ENCODE results near the gene ABI3. TPM values are rescaled to one million over a fixed set of nuclear protein-coding genes. Genes with fewer than 3 reads are reported as not detected.
A peak's percentile ranks its signal among the peaks of the same experiment; 100 is the strongest.

Gene ABI3, protein sequence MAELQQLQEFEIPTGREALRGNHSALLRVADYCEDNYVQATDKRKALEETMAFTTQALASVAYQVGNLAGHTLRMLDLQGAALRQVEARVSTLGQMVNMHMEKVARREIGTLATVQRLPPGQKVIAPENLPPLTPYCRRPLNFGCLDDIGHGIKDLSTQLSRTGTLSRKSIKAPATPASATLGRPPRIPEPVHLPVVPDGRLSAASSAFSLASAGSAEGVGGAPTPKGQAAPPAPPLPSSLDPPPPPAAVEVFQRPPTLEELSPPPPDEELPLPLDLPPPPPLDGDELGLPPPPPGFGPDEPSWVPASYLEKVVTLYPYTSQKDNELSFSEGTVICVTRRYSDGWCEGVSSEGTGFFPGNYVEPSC
- not detected in 2 replicates for total RNA-seq (2011; cell fraction: chromatin; rRNA removed; ENCODE audit: low replicate concordance)
- total RNA-seq (2011; cell fraction: nucleolus; rRNA removed), result not detected in 2 replicates
- total RNA-seq (2011; cell fraction: nucleoplasm; rRNA removed), result not detected in 2 replicates
- total RNA-seq (2014; rRNA removed) (not detected in 2 replicates), total RNA-seq (2014; rRNA removed; fragmentation: Illumina TruSeq; extraction: Trizol) (not detected in 2 replicates), total RNA-seq (2015; rRNA removed; fragmentation: Illumina TruSeq; extraction: Trizol) (not detected in 2 replicates), total RNA-seq (2021) (0.09 TPM in 1 of 2 replicates, not detected in the other), polyA plus RNA-seq (2011; rRNA removed) (not detected in 2 replicates), polyA plus RNA-seq (2014; fragmentation: Illumina TruSeq; extraction: Trizol) (not detected in 2 replicates), polyA plus RNA-seq (2014; fragmentation: Nextera tagmentation; extraction: Ambion mirVana) (not detected), polyA plus RNA-seq (2014; rRNA removed) (not detected in 2 replicates), polyA minus RNA-seq (2011; rRNA and poly(A)+ RNA removed) (not detected in 2 replicates), Bru-seq, nascent RNA (not detected), BruChase-seq, experiment 1, labeled RNA remaining after a 2-hour chase (not detected), BruChase-seq, experiment 2, labeled RNA remaining after a 6-hour chase (not detected)
- not detected in 2 replicates for polyA plus RNA-seq (2011; cell fraction: cytosol; rRNA removed)
- polyA plus RNA-seq (2011; cell fraction: nucleus; rRNA removed), result not detected in 2 replicates
- not detected in 2 replicates for polyA plus RNA-seq (2012)
- not detected in 2 replicates for polyA minus RNA-seq (2011; cell fraction: cytosol; rRNA and poly(A)+ RNA removed)
- not detected in 2 replicates for polyA minus RNA-seq (2011; cell fraction: nucleus; rRNA and poly(A)+ RNA removed)
- long read RNA-seq, experiment 1, result 0 reads
- long read RNA-seq, experiment 2, result 0 reads
- long read RNA-seq, experiment 3, result 0 reads

- Histone ChIP-seq H3K27me3 (ENCODE audit: control insufficient read depth in 2 of 2, insufficient read depth in 2 of 2, low read length in 2 of 2) (peaks cover 40 to 80% of the 10 kb centered on the region in 2 experiments), H4K20me1 (replicated peaks; ENCODE audit: control insufficient read depth, insufficient read depth, low read length) (no peaks in the 10 kb centered on the region), H3K27ac (ENCODE audit: extremely low read depth, low read depth, low read length) (no peak within 1 kb of the TSS), H2AFZ (ENCODE audit: low read depth, low read length) (no peak within 1 kb of the TSS), H3K9ac (ENCODE audit: insufficient read depth in 1 of 2, low read depth in 2 of 2, low read length in 2 of 2) (peak within 1 kb of the TSS in 1 of 2 experiments; percentile 43; a peak in 2 of 4 replicates), H3K4me2 (ENCODE audit: insufficient read depth, low read length) (no peak within 1 kb of the TSS), H3K4me1 (replicated peaks in 1 of 2; ENCODE audit: control insufficient read depth in 2 of 2, insufficient read depth in 2 of 2, low read length in 2 of 2) (peaks cover 0 to 4% of the 10 kb centered on the region in 2 experiments; a peak in 3 of 5 replicates), H3K79me2 (ENCODE audit: control insufficient read depth, insufficient read depth, low read length) (no peaks in the 10 kb centered on the region), H3K4me3 (no peak within 1 kb of the TSS), H3K9me3 (replicated peaks; ENCODE audit: control insufficient read depth, insufficient read depth, low read depth, low read length) (no peaks in the 10 kb centered on the region), H3K36me3 (ENCODE audit: control insufficient read depth, insufficient read depth, low read length) (no peaks in the 10 kb centered on the region), H3K9me1 (ENCODE audit: control insufficient read depth, insufficient read depth, low read length) (no peaks in the 10 kb centered on the region)
- POLR2A ChIA-PET, result interaction anchor here (1.0 kb wide), 1 partner anchor 16 kb away, joined by 4 read pairs; no protein-coding TSS in a partner anchor
- 4% methylated on average over 15 of the region's 22 CpGs for WGBS (ENCODE audit: insufficient coverage, low coverage, missing lambda C conversion rate)
- TF ChIP-seq, protein P1, sequence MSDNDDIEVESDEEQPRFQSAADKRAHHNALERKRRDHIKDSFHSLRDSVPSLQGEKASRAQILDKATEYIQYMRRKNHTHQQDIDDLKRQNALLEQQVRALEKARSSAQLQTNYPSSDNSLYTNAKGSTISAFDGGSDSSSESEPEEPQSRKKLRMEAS (CRISPR knock-in tag; IDR thresholded peaks at IDR 0.05), result no peak
- TF ChIP-seq PCBP2 (IDR thresholded peaks at IDR 0.05; ENCODE audit: low read depth, low read length, poor library complexity, severe bottlenecking), result no peak
- ATAC-seq, result no peak
- BruUV-seq (replicated peaks), result no TSS peak
- CTCF ChIA-PET (ENCODE audit: low intra/inter-chr PET ratio), result no interaction called here
- in situ Hi-C loops (cut with MboI), result no loop called here
- FAIRE-seq, result no peak
- intact Hi-C loops (cut with micrococcal nuclease), result no loop called here
- no peak for DNase-seq (ENCODE audit: extremely low read depth in 1 of 4, low spot score in 3 of 4)
Observed at GRCh38 chr17:49210158-49211029, at the start of gene ABI3, which contains the start of gene GNGT2. Gene ABI3, plus strand, starts transcription at chr17:49210707. Its CDS starts 18 bp downstream, at chr17:49210725. Gene GNGT2, minus strand, starts transcription at chr17:49210574. Its CDS starts 3,152 bp downstream, at chr17:49207422.

Data from K562 (cell line).